GM12878 (cell line): ENCODE data around the gene SLC5A6. TPM values are rescaled to one million over a fixed set of nuclear protein-coding genes. Genes with fewer than 3 reads are reported as not detected.

ENCODE experiments used
- ATAC-seq: fragments of 200-7000 bp; cut with Tn5 transposase; 3 replicates; pipeline ENCODE4 v1.9.1; 2020; ENCODE audit warnings: mild to moderate bottlenecking, moderate library complexity
- BruUV-seq: library from RNA; stranded (reverse); fragments of 400-500 nt; replicated peaks from 2 replicates; lab custom pipeline; 2021; lab: Mats Ljungman, UMichigan
- CTCF ChIA-PET: fragments of 300-600 bp; sonication (Branson Sonifier 250); formaldehyde crosslinking; extraction: SDS; loops from one replicate; lab custom pipeline; 2021; ENCODE audit warnings: inconsistent platforms; lab: Yijun Ruan, JAX
- POLR2A ChIA-PET: fragments of 350-600 bp; formaldehyde crosslinking; extraction: SDS; loops from one replicate; lab custom pipeline; 2021; ENCODE audit warnings: inconsistent platforms; lab: Charles Lee
- RAD21 ChIA-PET: fragments of 300-600 bp; sonication (Branson Sonifier 250); formaldehyde crosslinking; loops from one replicate; lab custom pipeline; 2023; ENCODE audit warnings: antibody characterized with exemption; ENCODE audit not compliant: unreplicated experiment; lab: Charles Lee
- SMC1A ChIA-PET: fragments of 300-600 bp; sonication (Branson Sonifier 250); formaldehyde crosslinking; loops from one replicate; lab custom pipeline; 2023; ENCODE audit not compliant: unreplicated experiment, uncharacterized antibody; lab: Charles Lee
- DNase-seq: peaks from one replicate; pipeline ENCODE4 v3.0.0-alpha.2; 2011; ENCODE audit warnings: low read depth, low spot score
- FAIRE-seq: peaks from 3 replicates; lab custom pipeline; 2011; peaks lifted over from hg19 to GRCh38; lab: Jason Lieb, UNC
- H2AFZ ChIP-seq: 2 replicates; pipeline ENCODE4 v1.6.0; 2011; ENCODE audit warnings: low read depth, low read length, control low read depth; ENCODE audit not compliant: control insufficient read depth
- H3K27ac ChIP-seq: 2 replicates; pipeline ENCODE4 v1.5.1; 2011; ENCODE audit warnings: control low read depth; ENCODE audit not compliant: control insufficient read depth, insufficient read depth
- H3K27me3 ChIP-seq, 2 experiments: replicated peaks in 1 of 2; 2 replicates each; pipeline versions ENCODE4 v1.6.0 to v1.6.1; 2011; ENCODE audit warnings: low read length in 1 of 2; ENCODE audit not compliant: control insufficient read depth in 2 of 2, insufficient read depth in 2 of 2
- H3K36me3 ChIP-seq, 2 experiments: 2 replicates each; pipeline ENCODE4 v1.5.1; 2011; ENCODE audit warnings: low read length in 1 of 2; ENCODE audit not compliant: control insufficient read depth in 2 of 2, insufficient read depth in 2 of 2
- H3K4me1 ChIP-seq: 2 replicates; pipeline ENCODE4 v1.6.1; 2011; ENCODE audit warnings: mild to moderate bottlenecking, low read length, moderate library complexity, mixed read lengths; ENCODE audit not compliant: control insufficient read depth, insufficient read depth
- H3K4me2 ChIP-seq: 2 replicates; pipeline ENCODE4 v1.6.0; 2011; ENCODE audit warnings: control low read depth; ENCODE audit not compliant: control insufficient read depth, insufficient read depth
- H3K4me3 ChIP-seq: fragments of 200-600 bp; sonication (generic); 2 replicates; pipeline ENCODE4 v1.5.1; 2016
- H3K79me2 ChIP-seq: 2 replicates; pipeline ENCODE4 v1.6.0; 2011; ENCODE audit warnings: low read length; ENCODE audit not compliant: control insufficient read depth, insufficient read depth
- H3K9ac ChIP-seq: 2 replicates; pipeline ENCODE4 v1.8.0; 2011; ENCODE audit warnings: low read length, control low read depth, mixed read lengths; ENCODE audit not compliant: control insufficient read depth, insufficient read depth
- H3K9me3 ChIP-seq: replicated peaks from 3 replicates; pipeline ENCODE4 v1.5.1; 2011; ENCODE audit warnings: mild to moderate bottlenecking, low read length; ENCODE audit not compliant: control insufficient read depth, insufficient read depth
- H4K20me1 ChIP-seq: 2 replicates; pipeline ENCODE4 v1.6.0; 2011; ENCODE audit not compliant: control insufficient read depth, insufficient read depth
- CBX3 ChIP-seq: fragments of 200-600 bp; sonication (generic); IDR thresholded peaks from 2 replicates; pipeline ENCODE4 v1.6.1; 2016; ENCODE audit warnings: low read depth, borderline replicate concordance
- EED ChIP-seq: sonication (generic); IDR thresholded peaks from 2 replicates; pipeline ENCODE4 v1.6.1; 2016; ENCODE audit warnings: antibody characterized with exemption, low read depth
- IKZF1 ChIP-seq: fragments of 450-650 bp; conservative IDR thresholded peaks from 2 replicates; pipeline ENCODE4 v1.6.1; 2017; ENCODE audit warnings: antibody characterized with exemption, mild to moderate bottlenecking
- LARP7 ChIP-seq: fragments of 450-650 bp; IDR thresholded peaks from 2 replicates; pipeline ENCODE4 v1.6.1; 2017; ENCODE audit warnings: mild to moderate bottlenecking
- RCOR1 ChIP-seq: conservative IDR thresholded peaks from 2 replicates; pipeline ENCODE4 v1.6.1; 2012; ENCODE audit warnings: low read depth, low read length, improper control_type of control experiment
- SUPT20H ChIP-seq: IDR thresholded peaks from 2 replicates; pipeline ENCODE4 v1.6.1; 2011; ENCODE audit warnings: low read depth, mild to moderate bottlenecking, low read length, moderate library complexity, borderline replicate concordance; ENCODE audit not compliant: control insufficient read depth
- TCF12 ChIP-seq: IDR thresholded peaks from 2 replicates; pipeline ENCODE4 v1.6.1; 2011; ENCODE audit warnings: low read depth, mild to moderate bottlenecking, low read length
- YBX1 ChIP-seq: fragments of 450-650 bp; IDR thresholded peaks from 2 replicates; pipeline ENCODE4 v1.6.1; 2016; ENCODE audit warnings: antibody characterized with exemption
- ZNF24 ChIP-seq: fragments of 450-650 bp; IDR thresholded peaks from 2 replicates; pipeline ENCODE4 v1.6.1; 2017; ENCODE audit warnings: antibody characterized with exemption, mild to moderate bottlenecking
- WGBS: methylation state at CpG from one replicate; pipeline ENCODE4 v1.1.6; 2016; ENCODE audit warnings: low lambda C conversion rate; ENCODE audit not compliant: insufficient replicate concordance, insufficient coverage; ENCODE audit errors: missing lambda C conversion rate; 5-methylcytosine and 5-hydroxymethylcytosine counted together
- in situ Hi-C: fragments of 300-500 bp; cut with MboI; formaldehyde crosslinking; loops from 9 replicates; pipeline ENCODE4 v1.14.3; 2018; ENCODE audit warnings: mixed read lengths
- intact Hi-C: fragments of 100-400 bp; cut with micrococcal nuclease; formaldehyde crosslinking; loops from one replicate; pipeline ENCODE4 v1.14.2; 2022; ENCODE audit not compliant: unreplicated experiment
- polyA plus RNA-seq, 11 experiments: library from polyadenylated mRNA; depleted of rRNA in 4 of 11; unstranded in 6 of 11; stranded (reverse) in 5 of 11; fragments of >200 nt; fragmentation: Nextera tagmentation in 4 of 11; fragmentation: Illumina TruSeq in 1 of 11; extraction: Ambion mirVana in 4 of 11; extraction: Trizol in 1 of 11; gene quantifications; 1 replicate in 1 of 11; 2 replicates in 10 of 11; pipeline versions ENCODE4 v1.2.1 to v1.2.3, GENCODE V29; 2011 to 2016; ENCODE audit warnings: inconsistent platforms in 2 of 11, missing spikeins in 2 of 11, low read depth in 1 of 11
- total RNA-seq, 4 experiments: library from RNA; depleted of rRNA in 3 of 4; stranded (reverse); fragments of >200 nt in 3 of 4; fragmentation: Illumina TruSeq in 1 of 4; extraction: Trizol in 1 of 4; gene quantifications; 2 replicates each; pipeline versions ENCODE4 v1.2.1 to v1.2.3, GENCODE V29; 2013 to 2021
- TF ChIP-seq, protein P1 (sequence below): IDR thresholded peaks from 2 replicates; pipeline ENCODE4 v1.6.1; 2012; ENCODE audit warnings: low read depth, low read length, improper control_type of control experiment
- TF ChIP-seq, protein P2 (sequence below): fragments of 450-650 bp; IDR thresholded peaks from 2 replicates; pipeline ENCODE4 v1.6.1; 2017; ENCODE audit warnings: mild to moderate bottlenecking, low read depth, inconsistent platforms; ENCODE audit not compliant: poor library complexity, severe bottlenecking
- TF ChIP-seq, protein P3 (sequence below): fragments of 450-650 bp; IDR thresholded peaks from 2 replicates; pipeline ENCODE4 v1.6.1; 2017; ENCODE audit warnings: low read depth, mild to moderate bottlenecking, moderate library complexity

The SLC5A6 gene
- total and polyA plus RNA-seq, 10 of the 15 experiments (the other 5 are each of a cell fraction or from before 2014, with no cell fraction given), result 13.1 to 101 (median 55.3) TPM

DNA sequence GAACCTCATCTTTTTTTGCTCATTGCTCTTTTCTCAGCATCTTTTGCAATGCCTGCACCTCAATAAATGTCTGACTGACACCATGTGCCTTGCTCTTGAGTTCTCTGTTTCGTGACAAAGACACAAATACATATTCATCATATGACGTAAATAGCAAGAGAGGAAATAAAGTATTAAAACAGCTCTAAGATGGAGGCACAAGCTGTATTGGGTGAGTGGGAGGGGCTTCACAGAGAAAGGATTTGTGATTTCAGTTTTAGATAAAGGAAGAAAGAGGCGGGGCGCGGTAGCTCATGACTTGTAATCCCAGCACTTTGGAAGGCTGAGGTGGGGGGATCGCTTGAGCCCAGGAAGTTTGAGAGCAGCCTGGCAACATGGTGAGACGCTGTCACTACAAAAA, 8.0 kb upstream of the SLC5A6 start:
- in situ Hi-C loops (no loop called here), intact Hi-C loops (no loop called here)
- Histone ChIP-seq H3K27me3 (no peaks in the 10 kb centered on the region), H3K79me2 (peaks cover 21% of the 10 kb centered on the region), H4K20me1 (no peaks in the 10 kb centered on the region), H3K9ac (no peak overlapping the region), H3K27ac (no peak overlapping the region), H3K36me3 (peaks cover 17% of the 10 kb centered on the region in 2 experiments), H3K4me2 (no peak overlapping the region), H3K9me3 (no peaks in the 10 kb centered on the region), H2AFZ (no peak overlapping the region), H3K4me1 (peaks cover 3% of the 10 kb centered on the region; the same call in 1 of the 2 replicates), H3K4me3 (no peak overlapping the region)
- WGBS, result 96% methylated on average over 7 of the region's 7 CpGs
- ChIA-PET RAD21 (no interaction called here), CTCF (interaction anchor here (1.8 kb wide), 1 partner anchor 60 kb away, joined by 5 read pairs; no protein-coding TSS in a partner anchor), POLR2A (no interaction called here), SMC1A (no interaction called here)
- FAIRE-seq (no peak), ATAC-seq (no peak), DNase-seq (no peak)
- TF ChIP-seq SUPT20H (no peak), ZNF24 (no peak), IKZF1 (no peak), EED (no peak), TCF12 (no peak), YBX1 (no peak), LARP7 (no peak), RCOR1 (no peak), CBX3 (no peak)
- TF ChIP-seq, protein P1, sequence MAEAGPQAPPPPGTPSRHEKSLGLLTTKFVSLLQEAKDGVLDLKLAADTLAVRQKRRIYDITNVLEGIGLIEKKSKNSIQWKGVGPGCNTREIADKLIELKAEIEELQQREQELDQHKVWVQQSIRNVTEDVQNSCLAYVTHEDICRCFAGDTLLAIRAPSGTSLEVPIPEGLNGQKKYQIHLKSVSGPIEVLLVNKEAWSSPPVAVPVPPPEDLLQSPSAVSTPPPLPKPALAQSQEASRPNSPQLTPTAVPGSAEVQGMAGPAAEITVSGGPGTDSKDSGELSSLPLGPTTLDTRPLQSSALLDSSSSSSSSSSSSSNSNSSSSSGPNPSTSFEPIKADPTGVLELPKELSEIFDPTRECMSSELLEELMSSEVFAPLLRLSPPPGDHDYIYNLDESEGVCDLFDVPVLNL, result no peak
- TF ChIP-seq, protein P2, sequence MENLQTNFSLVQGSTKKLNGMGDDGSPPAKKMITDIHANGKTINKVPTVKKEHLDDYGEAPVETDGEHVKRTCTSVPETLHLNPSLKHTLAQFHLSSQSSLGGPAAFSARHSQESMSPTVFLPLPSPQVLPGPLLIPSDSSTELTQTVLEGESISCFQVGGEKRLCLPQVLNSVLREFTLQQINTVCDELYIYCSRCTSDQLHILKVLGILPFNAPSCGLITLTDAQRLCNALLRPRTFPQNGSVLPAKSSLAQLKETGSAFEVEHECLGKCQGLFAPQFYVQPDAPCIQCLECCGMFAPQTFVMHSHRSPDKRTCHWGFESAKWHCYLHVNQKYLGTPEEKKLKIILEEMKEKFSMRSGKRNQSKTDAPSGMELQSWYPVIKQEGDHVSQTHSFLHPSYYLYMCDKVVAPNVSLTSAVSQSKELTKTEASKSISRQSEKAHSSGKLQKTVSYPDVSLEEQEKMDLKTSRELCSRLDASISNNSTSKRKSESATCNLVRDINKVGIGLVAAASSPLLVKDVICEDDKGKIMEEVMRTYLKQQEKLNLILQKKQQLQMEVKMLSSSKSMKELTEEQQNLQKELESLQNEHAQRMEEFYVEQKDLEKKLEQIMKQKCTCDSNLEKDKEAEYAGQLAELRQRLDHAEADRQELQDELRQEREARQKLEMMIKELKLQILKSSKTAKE, result no peak
- TF ChIP-seq, protein P3, sequence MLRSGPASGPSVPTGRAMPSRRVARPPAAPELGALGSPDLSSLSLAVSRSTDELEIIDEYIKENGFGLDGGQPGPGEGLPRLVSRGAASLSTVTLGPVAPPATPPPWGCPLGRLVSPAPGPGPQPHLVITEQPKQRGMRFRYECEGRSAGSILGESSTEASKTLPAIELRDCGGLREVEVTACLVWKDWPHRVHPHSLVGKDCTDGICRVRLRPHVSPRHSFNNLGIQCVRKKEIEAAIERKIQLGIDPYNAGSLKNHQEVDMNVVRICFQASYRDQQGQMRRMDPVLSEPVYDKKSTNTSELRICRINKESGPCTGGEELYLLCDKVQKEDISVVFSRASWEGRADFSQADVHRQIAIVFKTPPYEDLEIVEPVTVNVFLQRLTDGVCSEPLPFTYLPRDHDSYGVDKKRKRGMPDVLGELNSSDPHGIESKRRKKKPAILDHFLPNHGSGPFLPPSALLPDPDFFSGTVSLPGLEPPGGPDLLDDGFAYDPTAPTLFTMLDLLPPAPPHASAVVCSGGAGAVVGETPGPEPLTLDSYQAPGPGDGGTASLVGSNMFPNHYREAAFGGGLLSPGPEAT, result no peak
- no TSS peak for BruUV-seq
